C4-2B (cell line): ENCODE measurements around the gene RNF167.

Experiments used
- CTCF ChIP-seq: fragments of 450-650 bp; conservative IDR thresholded peaks from 2 replicates; pipeline ENCODE4 v1.5.1; 2017; ENCODE audit warnings: mild to moderate bottlenecking
- ZFX ChIP-seq: fragments of 450-650 bp; IDR thresholded peaks from 2 replicates; pipeline ENCODE4 v1.6.1; 2017

GRCh38 chr17:4955091-4955490 is 15.0 kb downstream of the RNF167 start:
- TF ChIP-seq CTCF (no peak), ZFX (no peak)
